Adrenal gland (tissue), 5 donors: ENCODE results near the gene ZNF470.

Experiments
- POLR2A ChIP-seq, 2 donors: fragments of 450-650 bp; IDR thresholded peaks; one replicate each; pipeline ENCODE4 v1.6.1; 2017; ENCODE audit warnings: antibody characterized with exemption in 2 of 2, mild to moderate bottlenecking in 2 of 2, moderate library complexity in 1 of 2
- TF ChIP-seq, protein P1 (sequence below), 6 experiments: fragments of 450-650 bp in 4 of 6; fragments of 200-600 bp in 2 of 6; sonication (generic) in 1 of 6; IDR thresholded peaks; 1 replicate in 5 of 6; 2 replicates in 1 of 6; pipeline versions ENCODE4 v1.5.1 to v1.8.0; 2016 to 2021; ENCODE audit warnings: antibody characterized with exemption in 6 of 6, mild to moderate bottlenecking in 2 of 6, moderate library complexity in 1 of 6
- donor health status: DM: no; HTN: no; CAD: no.

DNA sequence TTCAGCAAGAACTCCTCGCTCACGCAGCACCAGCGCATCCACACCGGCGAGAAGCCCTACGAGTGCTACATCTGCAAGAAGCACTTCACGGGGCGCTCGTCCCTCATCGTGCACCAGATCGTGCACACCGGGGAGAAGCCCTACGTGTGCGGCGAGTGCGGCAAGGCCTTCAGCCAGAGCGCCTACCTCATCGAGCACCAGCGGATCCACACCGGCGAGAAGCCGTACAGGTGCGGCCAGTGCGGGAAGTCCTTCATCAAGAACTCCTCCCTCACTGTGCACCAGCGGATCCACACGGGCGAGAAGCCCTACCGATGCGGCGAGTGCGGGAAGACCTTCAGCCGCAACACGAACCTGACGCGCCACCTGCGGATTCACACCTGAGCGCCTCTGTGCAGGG, 55.1 kb downstream of the ZNF470 start:
- no peak for TF ChIP-seq POLR2A (IDR thresholded peaks at IDR 0.05)
- TF ChIP-seq, protein P1, sequence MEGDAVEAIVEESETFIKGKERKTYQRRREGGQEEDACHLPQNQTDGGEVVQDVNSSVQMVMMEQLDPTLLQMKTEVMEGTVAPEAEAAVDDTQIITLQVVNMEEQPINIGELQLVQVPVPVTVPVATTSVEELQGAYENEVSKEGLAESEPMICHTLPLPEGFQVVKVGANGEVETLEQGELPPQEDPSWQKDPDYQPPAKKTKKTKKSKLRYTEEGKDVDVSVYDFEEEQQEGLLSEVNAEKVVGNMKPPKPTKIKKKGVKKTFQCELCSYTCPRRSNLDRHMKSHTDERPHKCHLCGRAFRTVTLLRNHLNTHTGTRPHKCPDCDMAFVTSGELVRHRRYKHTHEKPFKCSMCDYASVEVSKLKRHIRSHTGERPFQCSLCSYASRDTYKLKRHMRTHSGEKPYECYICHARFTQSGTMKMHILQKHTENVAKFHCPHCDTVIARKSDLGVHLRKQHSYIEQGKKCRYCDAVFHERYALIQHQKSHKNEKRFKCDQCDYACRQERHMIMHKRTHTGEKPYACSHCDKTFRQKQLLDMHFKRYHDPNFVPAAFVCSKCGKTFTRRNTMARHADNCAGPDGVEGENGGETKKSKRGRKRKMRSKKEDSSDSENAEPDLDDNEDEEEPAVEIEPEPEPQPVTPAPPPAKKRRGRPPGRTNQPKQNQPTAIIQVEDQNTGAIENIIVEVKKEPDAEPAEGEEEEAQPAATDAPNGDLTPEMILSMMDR (IDR thresholded peaks at IDR 0.05) = no peak
